K562 (cell line): ENCODE results near the gene CAMK2D. TPM values are rescaled to one million over a fixed set of nuclear protein-coding genes. Genes with fewer than 3 reads are reported as not detected.

Source experiments
- ATAC-seq: fragments of 200-7000 bp; cut with Tn5 transposase; 3 replicates; pipeline ENCODE4 v1.9.1; 2020; ENCODE audit warnings: moderate library complexity
- BruUV-seq: library from RNA; stranded (reverse); fragments of 400-500 nt; replicated peaks from 2 replicates; lab custom pipeline; 2021; lab: Mats Ljungman, UMichigan
- CTCF ChIA-PET: fragments of 300-600 bp; formaldehyde crosslinking; extraction: SDS; loops from one replicate; lab custom pipeline; 2021; ENCODE audit warnings: low intra/inter-chr PET ratio; lab: Yijun Ruan, JAX
- POLR2A ChIA-PET: fragments of 300-600, 350-650 bp; sonication (Branson Sonifier 250); formaldehyde crosslinking; extraction: SDS; loops from one replicate; lab custom pipeline; 2021; ENCODE audit warnings: antibody characterized with exemption, inconsistent platforms; lab: Yijun Ruan, JAX
- DNase-seq, 4 experiments: peaks; one replicate each; pipeline versions ENCODE4 v3.0.0 to v3.0.0-alpha.2; 2011 to 2018; ENCODE audit warnings: low spot score in 3 of 4, mixed read lengths in 3 of 4; ENCODE audit errors: extremely low read depth in 1 of 4
- FAIRE-seq: peaks from 2 replicates; lab custom pipeline; 2011; peaks lifted over from hg19 to GRCh38; lab: Jason Lieb, UNC
- H2AFZ ChIP-seq: 2 replicates; pipeline ENCODE4 v1.6.0; 2011; ENCODE audit warnings: low read depth, low read length, control low read depth, inconsistent platforms
- H3K27ac ChIP-seq: fragments of 200-600 bp; 3 replicates; pipeline ENCODE4 v1.8.0; 2011; ENCODE audit warnings: low read depth, mild to moderate bottlenecking, control low read depth, inconsistent platforms, low read length, moderate library complexity, mixed read lengths; ENCODE audit errors: extremely low read depth
- H3K27me3 ChIP-seq, 2 experiments: fragments of 300-600 bp in 1 of 2; 2 replicates in 1 of 2; 3 replicates in 1 of 2; pipeline versions ENCODE4 v1.6.0 to v1.8.0; 2011; ENCODE audit warnings: inconsistent platforms in 2 of 2, low read length in 2 of 2, mild to moderate bottlenecking in 1 of 2, mixed read lengths in 1 of 2, moderate library complexity in 1 of 2; ENCODE audit not compliant: control insufficient read depth in 2 of 2, insufficient read depth in 2 of 2
- H3K36me3 ChIP-seq: fragments of 300-600 bp; 3 replicates; pipeline ENCODE4 v1.8.0; 2011; ENCODE audit warnings: mild to moderate bottlenecking, low read length, inconsistent platforms; ENCODE audit not compliant: control insufficient read depth, insufficient read depth
- H3K4me1 ChIP-seq, 2 experiments: fragments of 200-600 bp in 1 of 2; replicated peaks in 1 of 2; 2 replicates in 1 of 2; 3 replicates in 1 of 2; pipeline versions ENCODE4 v1.5.1 to v1.8.0; 2011; ENCODE audit warnings: inconsistent platforms in 2 of 2, low read length in 2 of 2, mild to moderate bottlenecking in 1 of 2, mixed read lengths in 1 of 2, moderate library complexity in 1 of 2; ENCODE audit not compliant: control insufficient read depth in 2 of 2, insufficient read depth in 2 of 2
- H3K4me2 ChIP-seq: 2 replicates; pipeline ENCODE4 v1.6.1; 2011; ENCODE audit warnings: low read length, control low read depth, inconsistent platforms, mixed read lengths; ENCODE audit not compliant: insufficient read depth
- H3K4me3 ChIP-seq: fragments of 200-600 bp; sonication (generic), shearing (Covaris generic); 2 replicates; pipeline ENCODE4 v1.5.1; 2016; ENCODE audit warnings: control low read depth, inconsistent platforms
- H3K79me2 ChIP-seq: fragments of 200-600 bp; 3 replicates; pipeline ENCODE4 v1.8.0; 2011; ENCODE audit warnings: low read length, inconsistent platforms; ENCODE audit not compliant: control insufficient read depth, insufficient read depth
- H3K9ac ChIP-seq, 2 experiments: 2 replicates each; pipeline versions ENCODE4 v1.6.0 to v1.6.1; 2011; ENCODE audit warnings: low read depth in 2 of 2, low read length in 2 of 2, control low read depth in 1 of 2, inconsistent platforms in 1 of 2, mild to moderate bottlenecking in 1 of 2, mixed read lengths in 1 of 2; ENCODE audit not compliant: insufficient read depth in 1 of 2
- H3K9me1 ChIP-seq: one replicate; pipeline ENCODE4 v1.6.0; 2011; ENCODE audit warnings: inconsistent platforms, mild to moderate bottlenecking, low read length, moderate library complexity; ENCODE audit not compliant: control insufficient read depth, insufficient read depth
- H3K9me3 ChIP-seq: replicated peaks from 2 replicates; pipeline ENCODE4 v1.5.1; 2011; ENCODE audit warnings: low read depth, low read length, inconsistent platforms; ENCODE audit not compliant: control insufficient read depth, insufficient read depth
- H4K20me1 ChIP-seq: replicated peaks from 2 replicates; pipeline ENCODE4 v1.6.1; 2011; ENCODE audit warnings: low read length, inconsistent platforms, mixed read lengths; ENCODE audit not compliant: control insufficient read depth, insufficient read depth
- POLR2AphosphoS5 ChIP-seq: IDR thresholded peaks from 2 replicates; pipeline ENCODE4 v1.6.1; 2011; ENCODE audit warnings: mild to moderate bottlenecking, low read depth, low read length, moderate library complexity; ENCODE audit not compliant: control insufficient read depth, insufficient read depth
- RREB1 ChIP-seq: fragments of 250-450 bp; sonication (Bioruptor Pico); IDR thresholded peaks from 2 replicates; pipeline ENCODE4 v1.4.0; 2020
- TCF15 ChIP-seq: fragments of 250-450 bp; sonication (Bioruptor Pico); IDR thresholded peaks from 2 replicates; pipeline ENCODE4 v1.8.0; 2022; ENCODE audit warnings: moderate library complexity, mild to moderate bottlenecking, inconsistent platforms
- TFAM ChIP-seq: fragments of 250-450 bp; sonication (Bioruptor Pico); conservative IDR thresholded peaks from 2 replicates; pipeline ENCODE4 v1.5.0; 2021; ENCODE audit warnings: mild to moderate bottlenecking, moderate library complexity
- TFE3 ChIP-seq: fragments of 450-650 bp; formaldehyde crosslinking; IDR thresholded peaks from 2 replicates; pipeline ENCODE4 v1.4.0; 2020; ENCODE audit warnings: mild to moderate bottlenecking, mixed read lengths
- TRIM25 ChIP-seq: fragments of 450-650 bp; IDR thresholded peaks from 2 replicates; pipeline ENCODE4 v1.7.0; 2016; ENCODE audit warnings: borderline replicate concordance
- ZFX ChIP-seq: sonication (generic); formaldehyde crosslinking; IDR thresholded peaks from 2 replicates; pipeline ENCODE4 v1.8.0; 2022; ENCODE audit warnings: mild to moderate bottlenecking, missing genetic modification reagents, moderate library complexity
- ZNF133 ChIP-seq: fragments of 250-450 bp; sonication (Bioruptor Pico); IDR thresholded peaks from 2 replicates; pipeline ENCODE4 v1.4.0; 2020; ENCODE audit warnings: mild to moderate bottlenecking
- ZNF431 ChIP-seq: sonication (generic); formaldehyde crosslinking; IDR thresholded peaks from 2 replicates; pipeline ENCODE4 v1.8.0; 2022; ENCODE audit warnings: mild to moderate bottlenecking, missing genetic modification reagents
- ZNF586 ChIP-seq: fragments of 450-650 bp; formaldehyde crosslinking; conservative IDR thresholded peaks from 2 replicates; pipeline ENCODE4 v1.4.0; 2020; ENCODE audit warnings: mild to moderate bottlenecking, moderate library complexity
- WGBS: fragments of 100-300 bp; shearing (Covaris generic); methylation state at CpG from one replicate; pipeline ENCODE4 v1.1.6; 2016; ENCODE audit warnings: low coverage, mixed read lengths; ENCODE audit not compliant: insufficient coverage; ENCODE audit errors: missing lambda C conversion rate; 5-methylcytosine and 5-hydroxymethylcytosine counted together
- in situ Hi-C: fragments of 300-500 bp; cut with MboI; formaldehyde crosslinking; loops from 4 replicates; pipeline ENCODE4 v1.15.0; 2018; ENCODE audit warnings: inconsistent platforms, mixed read lengths
- intact Hi-C: fragments of 100-400 bp; cut with micrococcal nuclease; formaldehyde crosslinking; loops from 2 replicates; pipeline ENCODE4 v1.14.2; 2022
- polyA plus RNA-seq, 8 experiments: library from polyadenylated mRNA; depleted of rRNA in 4 of 8; stranded (reverse) in 5 of 8; unstranded in 3 of 8; fragments of >200 nt; fragmentation: Nextera tagmentation in 2 of 8; fragmentation: Illumina TruSeq in 1 of 8; extraction: Ambion mirVana in 2 of 8; extraction: Trizol in 1 of 8; gene quantifications; 2 replicates each; pipeline versions ENCODE4 v1.2.1 to v1.2.3, GENCODE V29; 2011 to 2014; ENCODE audit warnings: inconsistent platforms in 1 of 8, missing spikeins in 1 of 8
- total RNA-seq, 7 experiments: library from RNA; depleted of rRNA in 6 of 7; stranded (reverse); fragments of >200 nt in 6 of 7; fragmentation: Illumina TruSeq in 2 of 7; extraction: Trizol in 2 of 7; gene quantifications; 2 replicates each; pipeline versions ENCODE4 v1.2.1 to v1.2.3, GENCODE V29; 2011 to 2021; ENCODE audit warnings: low replicate concordance in 1 of 7

Gene CAMK2D
- total and polyA plus RNA-seq, 9 of the 15 experiments (the other 6 are each of a cell fraction or from before 2014, with no cell fraction given), result 0.01 to 0.33 (median 0.04) TPM; not detected in 2

- TF ChIP-seq ZFX (CRISPR knock-in tag), result no peak
- TF ChIP-seq ZNF586 (CRISPR knock-in tag), result no peak
- TF ChIP-seq ZNF133 (CRISPR knock-in tag), result no peak
- no peak for TF ChIP-seq POLR2AphosphoS5
- no peak for TF ChIP-seq ZNF431
Measured at GRCh38 chr4:113711883-113712662, 49.5 kb downstream of the CAMK2D start (continued).

- H3K9me1 ChIP-seq, result no peaks in the 10 kb centered on the region
- no peaks in the 10 kb centered on the region for H3K27me3 ChIP-seq
- FAIRE-seq (no peak), DNase-seq (no peak), ATAC-seq (no peak)
- H3K27ac ChIP-seq, result no peak overlapping the region
- intact Hi-C loops (no loop called here), in situ Hi-C loops (no loop called here)
- H4K20me1 ChIP-seq, result no peaks in the 10 kb centered on the region
- no peaks in the 10 kb centered on the region for H3K36me3 ChIP-seq
- H3K4me2 ChIP-seq, result no peak overlapping the region
- ChIA-PET CTCF (no interaction called here), POLR2A (no interaction called here)
- H3K79me2 ChIP-seq, result no peaks in the 10 kb centered on the region
- H2AFZ ChIP-seq, result no peak overlapping the region
- no peaks in the 10 kb centered on the region for H3K9me3 ChIP-seq
- H3K4me1 ChIP-seq, result no peaks in the 10 kb centered on the region
- WGBS, result 0% methylated on average over 1 of the region's 1 CpG
- H3K4me3 ChIP-seq, result no peak overlapping the region
- BruUV-seq, result no TSS peak
- H3K9ac ChIP-seq, result no peak overlapping the region
- TF ChIP-seq TRIM25 (no peak), TFE3 (CRISPR knock-in tag) (no peak), RREB1 (CRISPR knock-in tag) (no peak), TCF15 (CRISPR knock-in tag) (no peak), TFAM (CRISPR knock-in tag) (no peak)
Measured at GRCh38 chr4:113708250-113708649, 53.3 kb downstream of the CAMK2D start.
